ENCODE data around the gene RIC8A.

Gene RIC8A

GRCh38 chr11:253886-254270, 46.4 kb downstream of the RIC8A start:
- H3K4me3 ChIP-seq (ENCODE audit: low read length): no peak overlapping the region
- H3K36me3 ChIP-seq (ENCODE audit: insufficient read depth, low read depth, low read length): peaks cover 45% of the 10 kb centered on the region
- no peaks in the 10 kb centered on the region for H3K27me3 ChIP-seq (ENCODE audit: insufficient read depth, low read length)
- no peaks in the 10 kb centered on the region for H3K9me3 ChIP-seq (ENCODE audit: insufficient read depth, low read depth, low read length)
- no peak overlapping the region for H3K27ac ChIP-seq (ENCODE audit: low read length)
- H3K9ac ChIP-seq (ENCODE audit: low read depth, low read length): no peak overlapping the region
- no peaks in the 10 kb centered on the region for H3K4me1 ChIP-seq (ENCODE audit: insufficient read depth, low read length)

DNA sequence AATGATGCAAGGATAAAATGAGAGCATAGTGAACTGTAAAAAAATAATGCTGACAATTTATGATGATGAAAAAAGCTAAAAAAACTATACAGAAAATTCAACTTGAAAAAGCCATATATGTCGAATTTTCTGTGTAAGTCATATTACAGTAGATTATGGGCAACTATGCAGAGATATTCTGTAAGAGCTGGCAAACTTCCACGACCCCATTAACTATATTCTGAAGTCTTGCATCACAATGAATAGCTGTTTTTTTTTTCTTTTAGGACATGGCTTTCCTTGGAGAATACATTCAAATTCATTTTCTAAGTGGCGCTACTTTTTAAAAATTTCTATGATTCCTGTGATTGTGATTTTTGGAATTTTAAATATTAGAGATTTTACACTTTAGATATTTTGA, 47.7 kb downstream of the RIC8A start:
- no peaks in the 10 kb centered on the region for H3K9me3 ChIP-seq (ENCODE audit: insufficient read depth, low read depth, low read length)
- H3K27me3 ChIP-seq (ENCODE audit: insufficient read depth, low read length): no peaks in the 10 kb centered on the region
- H3K9ac ChIP-seq (ENCODE audit: low read depth, low read length): no peak overlapping the region
- H3K4me3 ChIP-seq (ENCODE audit: low read length): no peak overlapping the region
- peaks cover 36% of the 10 kb centered on the region for H3K36me3 ChIP-seq (ENCODE audit: insufficient read depth, low read depth, low read length)
- H3K4me1 ChIP-seq (ENCODE audit: insufficient read depth, low read length): no peaks in the 10 kb centered on the region
- no peak overlapping the region for H3K27ac ChIP-seq (ENCODE audit: low read length)

DNA sequence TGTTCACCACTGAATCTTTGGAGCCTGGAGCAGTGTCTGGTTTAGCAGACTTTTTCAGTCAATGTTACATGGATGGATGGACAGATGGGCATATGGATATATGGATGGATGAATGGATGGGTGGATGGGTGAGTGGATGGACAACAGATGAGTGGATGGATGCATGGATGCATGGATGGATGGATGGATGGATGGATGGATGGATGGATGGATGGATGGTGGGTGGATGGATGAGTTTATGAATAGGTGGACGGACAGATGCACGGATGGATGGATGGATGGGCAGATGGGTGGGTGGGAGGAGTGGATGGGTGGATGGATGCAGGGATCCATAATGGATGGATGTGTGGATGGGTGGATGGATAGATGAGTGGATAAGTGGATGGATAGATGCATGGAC, 48.3 kb downstream of the RIC8A start:
- Histone ChIP-seq H3K27ac (ENCODE audit: low read length) (no peak overlapping the region), H3K9ac (ENCODE audit: low read depth, low read length) (no peak overlapping the region), H3K4me1 (ENCODE audit: insufficient read depth, low read length) (no peaks in the 10 kb centered on the region), H3K4me3 (ENCODE audit: low read length) (no peak overlapping the region), H3K9me3 (ENCODE audit: insufficient read depth, low read depth, low read length) (no peaks in the 10 kb centered on the region), H3K36me3 (ENCODE audit: insufficient read depth, low read depth, low read length) (peaks cover 30% of the 10 kb centered on the region), H3K27me3 (ENCODE audit: insufficient read depth, low read length) (no peaks in the 10 kb centered on the region)

- Histone ChIP-seq H3K27ac (ENCODE audit: low read length) (no peak overlapping the region), H3K4me3 (ENCODE audit: low read length) (no peak overlapping the region), H3K27me3 (ENCODE audit: insufficient read depth, low read length) (no peaks in the 10 kb centered on the region), H3K9ac (ENCODE audit: low read depth, low read length) (no peak overlapping the region), H3K4me1 (ENCODE audit: insufficient read depth, low read length) (no peaks in the 10 kb centered on the region), H3K9me3 (ENCODE audit: insufficient read depth, low read depth, low read length) (no peaks in the 10 kb centered on the region; the same call in 1 of the 2 replicates), H3K36me3 (ENCODE audit: insufficient read depth, low read depth, low read length) (peaks cover 17% of the 10 kb centered on the region)
Observed at GRCh38 chr11:256952-257737, 49.6 kb downstream of the RIC8A start.

GRCh38 chr11:257766-258493, 50.4 kb downstream of the RIC8A start:
- Histone ChIP-seq H3K27me3 (ENCODE audit: insufficient read depth, low read length) (no peaks in the 10 kb centered on the region), H3K9me3 (ENCODE audit: insufficient read depth, low read depth, low read length) (no peaks in the 10 kb centered on the region; the same call in 1 of the 2 replicates), H3K4me3 (ENCODE audit: low read length) (no peak overlapping the region), H3K27ac (ENCODE audit: low read length) (no peak overlapping the region), H3K9ac (ENCODE audit: low read depth, low read length) (no peak overlapping the region), H3K36me3 (ENCODE audit: insufficient read depth, low read depth, low read length) (peaks cover 9% of the 10 kb centered on the region), H3K4me1 (ENCODE audit: insufficient read depth, low read length) (no peaks in the 10 kb centered on the region)

- Histone ChIP-seq H3K4me1 (ENCODE audit: insufficient read depth, low read length) (no peaks in the 10 kb centered on the region), H3K36me3 (ENCODE audit: insufficient read depth, low read depth, low read length) (no peaks in the 10 kb centered on the region), H3K9me3 (ENCODE audit: insufficient read depth, low read depth, low read length) (no peaks in the 10 kb centered on the region; the same call in 1 of the 2 replicates)
Observed at GRCh38 chr11:259413-259812, 51.9 kb downstream of the RIC8A start.

DNA sequence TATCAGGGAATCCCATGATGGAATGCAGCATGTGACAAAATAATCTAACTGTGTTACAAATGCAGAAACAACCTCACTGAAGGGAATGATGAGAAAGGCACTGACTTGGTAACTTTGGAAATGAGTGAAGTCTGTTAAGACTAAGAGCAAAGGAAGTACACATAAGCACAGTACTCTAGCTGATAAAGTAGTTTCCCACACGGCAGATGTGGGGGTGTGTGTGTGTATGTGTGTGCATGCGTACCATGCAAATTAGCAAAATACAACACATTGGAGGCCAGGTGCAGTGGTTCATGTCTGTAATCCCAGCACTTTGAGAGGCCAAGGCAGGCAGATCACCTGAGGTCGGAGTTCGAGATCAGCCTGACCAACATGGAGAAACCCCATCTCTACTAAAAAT, 54.1 kb downstream of the RIC8A start:
- Histone ChIP-seq H3K9ac (ENCODE audit: low read depth, low read length) (no peak overlapping the region), H3K27me3 (ENCODE audit: insufficient read depth, low read length) (no peaks in the 10 kb centered on the region), H3K27ac (ENCODE audit: low read length) (no peak overlapping the region), H3K9me3 (ENCODE audit: insufficient read depth, low read depth, low read length) (peaks cover 1% of the 10 kb centered on the region), H3K4me1 (ENCODE audit: insufficient read depth, low read length) (no peaks in the 10 kb centered on the region), H3K36me3 (ENCODE audit: insufficient read depth, low read depth, low read length) (no peaks in the 10 kb centered on the region), H3K4me3 (ENCODE audit: low read length) (no peak overlapping the region)

More at GRCh38 chr11:259413-259812, 51.9 kb downstream of the RIC8A start:
- H3K27ac ChIP-seq (ENCODE audit: low read length): no peak overlapping the region
- no peak overlapping the region for H3K4me3 ChIP-seq (ENCODE audit: low read length)
- no peak overlapping the region for H3K9ac ChIP-seq (ENCODE audit: low read depth, low read length)
- H3K27me3 ChIP-seq (ENCODE audit: insufficient read depth, low read length): no peaks in the 10 kb centered on the region
